ENCODE measurements around the gene ERRFI1. TPM values are rescaled to one million over a fixed set of nuclear protein-coding genes. Genes with fewer than 3 reads are reported as not detected.

Gene ERRFI1
- total RNA-seq, 4 donors from 2014 or later: 63.9 to 152 (median 95.9) TPM

DNA sequence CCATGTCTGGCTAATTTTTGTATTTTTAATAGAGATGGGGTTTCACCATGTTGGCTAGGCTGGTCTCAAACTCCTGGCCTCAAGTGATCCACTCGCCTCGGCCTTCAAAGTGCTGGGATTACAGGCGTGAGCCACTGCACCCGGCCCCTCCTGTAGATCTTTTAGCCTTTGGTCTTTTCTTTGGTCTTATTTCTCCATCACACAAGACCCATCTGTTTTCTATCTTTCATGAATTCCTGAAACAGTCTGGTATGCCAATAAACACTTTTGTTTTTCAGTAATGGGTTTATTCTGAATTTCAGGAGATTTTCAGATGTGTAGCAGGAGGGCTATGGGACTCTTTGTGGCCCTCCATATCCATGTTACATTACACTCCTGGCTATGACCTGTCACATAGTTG lies 23.2 kb downstream of the ERRFI1 start:
- no peaks in the 10 kb centered on the region for H3K27me3 ChIP-seq

DNA sequence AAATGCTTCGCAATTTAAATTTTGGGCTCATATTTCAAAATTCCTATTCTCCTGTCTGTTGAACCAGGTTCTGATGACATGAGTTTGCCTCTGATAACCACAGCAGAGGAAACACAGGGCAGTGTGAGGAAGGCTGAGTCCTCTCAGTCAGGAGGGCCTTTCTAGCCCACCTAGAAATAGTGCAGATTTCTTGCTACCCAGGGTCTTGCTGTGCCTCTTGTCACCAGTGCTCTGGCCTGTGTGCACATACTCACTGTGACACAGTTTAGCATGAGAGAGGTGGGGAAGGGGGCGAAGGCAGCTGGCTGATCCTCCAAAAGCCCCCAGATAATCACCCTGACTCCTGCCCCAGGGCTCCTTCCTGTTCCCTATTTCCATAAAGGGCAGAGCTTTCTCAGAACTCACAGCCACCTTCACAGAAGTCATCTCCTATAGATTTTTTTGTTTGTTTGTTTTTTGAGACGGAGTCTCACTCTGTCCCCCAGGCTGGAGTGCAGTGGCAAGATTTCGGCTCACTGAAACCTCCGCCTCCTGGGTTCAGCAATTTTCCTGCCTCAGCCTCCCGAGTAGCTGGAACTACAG lies 23.7 kb downstream of the ERRFI1 start:
- peaks cover 0 to 4% (median 0%) of the 10 kb centered on the region in 3 donors for H3K36me3 ChIP-seq
- H3K27me3 ChIP-seq: no peaks in the 10 kb centered on the region
- H3K4me1 ChIP-seq: peaks cover 0 to 31% (median 8%) of the 10 kb centered on the region in 4 donors
- no peak overlapping the region for H3K4me3 ChIP-seq
- no peak for DNase-seq (ENCODE audit: low spot score in 2 of 2)
- no peaks in the 10 kb centered on the region for H3K9me3 ChIP-seq
- TF ChIP-seq, protein P1, sequence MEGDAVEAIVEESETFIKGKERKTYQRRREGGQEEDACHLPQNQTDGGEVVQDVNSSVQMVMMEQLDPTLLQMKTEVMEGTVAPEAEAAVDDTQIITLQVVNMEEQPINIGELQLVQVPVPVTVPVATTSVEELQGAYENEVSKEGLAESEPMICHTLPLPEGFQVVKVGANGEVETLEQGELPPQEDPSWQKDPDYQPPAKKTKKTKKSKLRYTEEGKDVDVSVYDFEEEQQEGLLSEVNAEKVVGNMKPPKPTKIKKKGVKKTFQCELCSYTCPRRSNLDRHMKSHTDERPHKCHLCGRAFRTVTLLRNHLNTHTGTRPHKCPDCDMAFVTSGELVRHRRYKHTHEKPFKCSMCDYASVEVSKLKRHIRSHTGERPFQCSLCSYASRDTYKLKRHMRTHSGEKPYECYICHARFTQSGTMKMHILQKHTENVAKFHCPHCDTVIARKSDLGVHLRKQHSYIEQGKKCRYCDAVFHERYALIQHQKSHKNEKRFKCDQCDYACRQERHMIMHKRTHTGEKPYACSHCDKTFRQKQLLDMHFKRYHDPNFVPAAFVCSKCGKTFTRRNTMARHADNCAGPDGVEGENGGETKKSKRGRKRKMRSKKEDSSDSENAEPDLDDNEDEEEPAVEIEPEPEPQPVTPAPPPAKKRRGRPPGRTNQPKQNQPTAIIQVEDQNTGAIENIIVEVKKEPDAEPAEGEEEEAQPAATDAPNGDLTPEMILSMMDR (IDR thresholded peaks at IDR 0.05): no peak
- TF ChIP-seq POLR2A (IDR thresholded peaks at IDR 0.05) (no peak), EP300 (IDR thresholded peaks at IDR 0.05) (no peak)
- WGBS, 2 donors: 93 to 98% methylated on average over 6 of the region's 6 CpGs
- peak overlapping the region in 2 of 4 donors; percentile 80 to 82 for H3K27ac ChIP-seq

More for the DNA sequence above, 23.2 kb downstream of the ERRFI1 start:
- no peak overlapping the region for H3K4me3 ChIP-seq
- no peaks in the 10 kb centered on the region for H3K9me3 ChIP-seq
- TF ChIP-seq EP300 (IDR thresholded peaks at IDR 0.05): no peak
- TF ChIP-seq, protein P1 (IDR thresholded peaks at IDR 0.05): no peak
- TF ChIP-seq POLR2A (IDR thresholded peaks at IDR 0.05): no peak
- no peak for DNase-seq (ENCODE audit: low spot score in 2 of 2)
- peaks cover 0 to 4% (median 0%) of the 10 kb centered on the region in 3 donors for H3K36me3 ChIP-seq
- 75 to 80% methylated on average over 4 of the region's 4 CpGs for WGBS, 2 donors
- peak overlapping the region in 2 of 4 donors; percentile 80 to 82 for H3K27ac ChIP-seq
- H3K4me1 ChIP-seq: peaks cover 0 to 31% (median 8%) of the 10 kb centered on the region in 4 donors

DNA sequence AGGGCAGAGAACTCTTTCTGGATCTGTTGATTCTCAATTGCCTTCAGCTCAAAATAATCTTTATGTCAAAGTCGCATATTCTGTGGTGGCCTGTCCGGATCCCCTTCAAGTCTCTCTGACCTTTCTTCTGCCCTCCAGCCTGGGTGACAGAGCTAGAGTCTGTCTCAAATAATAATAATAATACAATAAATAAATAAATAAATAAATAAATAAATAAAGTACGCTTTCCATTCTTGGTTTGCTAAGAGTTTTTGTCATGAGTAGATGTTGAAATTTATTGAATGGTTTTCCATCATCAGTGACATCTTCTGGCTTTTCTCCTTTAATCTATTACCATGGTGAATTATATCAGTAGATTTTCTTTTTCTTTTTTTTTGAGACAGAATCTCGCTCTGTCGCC lies 30.7 kb downstream of the ERRFI1 start:
- Histone ChIP-seq H3K27me3 (no peaks in the 10 kb centered on the region), H3K4me1 (no peaks in the 10 kb centered on the region), H3K27ac (no peak overlapping the region), H3K4me3 (no peak overlapping the region), H3K9me3 (no peaks in the 10 kb centered on the region), H3K36me3 (peaks cover 0 to 7% (median 0%) of the 10 kb centered on the region in 3 donors)
- 91 to 94% methylated on average over 5 of the region's 5 CpGs for WGBS, 2 donors
- DNase-seq (ENCODE audit: low spot score in 2 of 2): no peak
- TF ChIP-seq POLR2A (IDR thresholded peaks at IDR 0.05): no peak
- TF ChIP-seq, protein P1 (IDR thresholded peaks at IDR 0.05): no peak
- TF ChIP-seq EP300 (IDR thresholded peaks at IDR 0.05): no peak

DNA sequence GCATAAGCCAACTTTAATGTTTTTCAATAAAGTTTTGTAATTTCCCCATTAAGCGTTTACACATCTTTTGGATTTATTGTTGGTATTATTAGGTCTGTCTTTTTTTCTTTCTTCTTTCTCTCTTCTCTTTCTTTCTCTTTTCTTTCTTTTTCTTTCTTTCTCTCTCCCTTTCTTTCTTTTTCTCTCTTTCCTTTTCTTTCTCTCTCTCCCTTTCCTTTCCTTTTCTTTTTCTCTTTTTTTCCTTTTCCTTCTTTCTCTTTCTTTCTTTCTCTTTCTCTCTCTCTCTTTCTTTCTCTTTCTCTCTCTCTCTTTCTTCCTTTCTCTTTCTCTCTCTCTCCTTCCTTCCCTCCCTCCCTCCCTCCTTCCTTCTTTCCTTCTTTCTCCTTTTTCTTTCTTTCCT lies 31.3 kb downstream of the ERRFI1 start:
- Histone ChIP-seq H3K27ac (no peak overlapping the region), H3K4me1 (peaks cover 0 to 1% (median 0%) of the 10 kb centered on the region in 4 donors), H3K27me3 (no peaks in the 10 kb centered on the region), H3K36me3 (peaks cover 0 to 7% (median 0%) of the 10 kb centered on the region in 3 donors), H3K9me3 (no peaks in the 10 kb centered on the region), H3K4me3 (no peak overlapping the region)
- TF ChIP-seq, protein P1 (IDR thresholded peaks at IDR 0.05): no peak
- no peak for TF ChIP-seq EP300 (IDR thresholded peaks at IDR 0.05)
- no peak for TF ChIP-seq POLR2A (IDR thresholded peaks at IDR 0.05)
- WGBS, 2 donors: 92 to 97% methylated on average over 1 of the region's 1 CpG
- DNase-seq (ENCODE audit: low spot score in 2 of 2): no peak

DNA sequence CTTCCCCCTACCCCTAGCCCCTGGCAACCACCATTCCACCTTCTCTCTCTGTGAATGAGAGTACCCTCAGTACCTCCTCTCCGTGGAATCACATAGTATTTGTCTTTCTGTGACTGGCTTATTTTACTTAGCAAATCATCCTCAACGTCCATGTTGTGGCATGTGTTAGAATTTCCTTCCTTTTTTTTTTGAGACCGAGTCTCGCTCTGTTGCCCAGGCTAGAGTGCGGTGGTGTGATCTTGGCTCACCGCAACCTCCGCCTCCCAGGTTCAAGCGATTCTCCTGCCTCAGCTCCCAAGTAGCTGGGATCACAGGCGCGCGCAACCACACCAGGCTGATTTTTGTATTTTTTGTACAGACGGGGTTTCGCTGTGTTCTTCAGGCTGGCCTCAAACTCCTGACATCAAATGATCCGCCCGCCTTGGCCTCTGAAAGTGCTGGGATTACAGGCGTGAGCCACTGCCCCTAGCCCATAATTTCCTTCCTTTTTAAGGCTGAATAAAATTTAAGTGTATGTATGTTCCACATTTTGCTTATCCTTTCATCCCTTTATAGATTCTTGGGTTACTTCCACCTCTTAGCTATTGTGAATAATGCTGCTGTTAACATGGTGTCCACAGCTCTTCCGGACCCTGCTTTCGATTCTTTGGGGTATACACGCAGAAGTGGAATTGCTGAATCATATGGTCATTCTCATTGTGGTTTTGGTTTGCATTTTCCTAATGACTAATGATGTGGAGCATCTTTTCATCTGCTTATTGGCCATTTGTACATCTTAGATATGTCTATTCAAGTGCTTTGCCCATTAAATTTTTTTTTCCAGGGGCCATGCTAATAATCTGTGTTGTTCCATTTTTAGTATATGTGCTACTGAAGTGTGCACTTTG lies 32.3 kb downstream of the ERRFI1 start:
- Histone ChIP-seq H3K27ac (no peak overlapping the region), H3K36me3 (peaks cover 0 to 9% (median 0%) of the 10 kb centered on the region in 3 donors), H3K9me3 (no peaks in the 10 kb centered on the region), H3K4me3 (no peak overlapping the region), H3K27me3 (no peaks in the 10 kb centered on the region), H3K4me1 (peaks cover 0 to 4% (median 0%) of the 10 kb centered on the region in 4 donors)
- WGBS, 2 donors: 87 to 91% methylated on average over 18 to 19 of the region's 19 CpGs
- TF ChIP-seq, protein P1 (IDR thresholded peaks at IDR 0.05): no peak
- TF ChIP-seq EP300 (IDR thresholded peaks at IDR 0.05) (no peak), POLR2A (IDR thresholded peaks at IDR 0.05) (no peak)
- DNase-seq (ENCODE audit: low spot score in 2 of 2): no peak

Data from tibial nerve (tissue), 4 donors.